HuH-7 (cell line): ENCODE measurements around the gene KIF25.
"Not testable (repeated sequence)": the region's sequence is repeated elsewhere in the genome, so short reads cannot be mapped to it uniquely, and the experiment has no call there.

Experiments
- DNase-seq: peaks from one replicate; pipeline ENCODE4 v3.0.0; 2011; ENCODE audit warnings: low spot score

Gene KIF25

DNA sequence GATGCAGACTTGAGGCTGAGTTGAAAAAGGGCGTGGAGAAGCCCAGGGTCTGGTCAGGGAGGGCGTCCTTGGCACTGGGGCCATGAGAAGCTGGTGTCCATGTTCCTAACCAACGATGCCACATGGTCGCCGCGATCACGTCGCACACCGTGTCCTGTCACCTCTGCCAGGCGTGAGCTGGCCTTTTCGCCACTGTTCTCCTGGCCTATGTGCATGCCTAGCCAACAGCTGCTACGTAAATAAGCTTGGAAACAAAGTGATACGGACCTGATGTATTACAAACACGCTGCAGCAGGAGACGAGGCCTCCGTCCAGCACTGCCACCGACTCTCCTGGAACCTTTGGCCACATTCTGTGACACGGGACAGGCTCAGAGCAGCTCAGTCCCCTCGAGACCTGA is 22.0 kb upstream of the KIF25 start:
- no peak for DNase-seq

- not testable (repeated sequence) for DNase-seq
These were observed 21.3 kb upstream of the KIF25 start for GRCh38 chr6:167976116-167976657.

DNA sequence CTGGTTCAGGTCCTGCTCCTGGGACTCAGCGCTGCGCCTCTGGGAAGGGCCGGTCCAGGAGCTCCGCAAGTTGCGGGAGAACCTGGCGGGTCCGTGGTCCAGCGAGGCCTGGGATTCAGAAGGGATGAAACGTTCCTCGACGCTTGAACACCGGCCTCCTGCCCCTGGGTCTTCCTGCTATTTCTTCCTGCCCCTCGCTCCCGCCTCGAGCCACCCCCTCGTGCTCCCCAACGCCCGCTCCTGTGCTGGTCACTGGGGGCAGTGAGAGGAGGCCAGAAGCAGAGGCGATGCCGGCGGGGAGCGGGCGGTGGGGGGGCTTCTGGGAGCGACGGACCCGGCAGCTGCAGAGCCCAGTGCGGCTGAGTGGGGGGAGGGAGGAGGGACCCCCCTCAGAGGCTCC is 20.8 kb upstream of the KIF25 start:
- DNase-seq, result no peak

GRCh38 chr6:167977717-167978467 is 19.6 kb upstream of the KIF25 start:
- DNase-seq, result peak; percentile 77

GRCh38 chr6:167978607-167979006 is 18.9 kb upstream of the KIF25 start:
- DNase-seq, result no peak

DNA sequence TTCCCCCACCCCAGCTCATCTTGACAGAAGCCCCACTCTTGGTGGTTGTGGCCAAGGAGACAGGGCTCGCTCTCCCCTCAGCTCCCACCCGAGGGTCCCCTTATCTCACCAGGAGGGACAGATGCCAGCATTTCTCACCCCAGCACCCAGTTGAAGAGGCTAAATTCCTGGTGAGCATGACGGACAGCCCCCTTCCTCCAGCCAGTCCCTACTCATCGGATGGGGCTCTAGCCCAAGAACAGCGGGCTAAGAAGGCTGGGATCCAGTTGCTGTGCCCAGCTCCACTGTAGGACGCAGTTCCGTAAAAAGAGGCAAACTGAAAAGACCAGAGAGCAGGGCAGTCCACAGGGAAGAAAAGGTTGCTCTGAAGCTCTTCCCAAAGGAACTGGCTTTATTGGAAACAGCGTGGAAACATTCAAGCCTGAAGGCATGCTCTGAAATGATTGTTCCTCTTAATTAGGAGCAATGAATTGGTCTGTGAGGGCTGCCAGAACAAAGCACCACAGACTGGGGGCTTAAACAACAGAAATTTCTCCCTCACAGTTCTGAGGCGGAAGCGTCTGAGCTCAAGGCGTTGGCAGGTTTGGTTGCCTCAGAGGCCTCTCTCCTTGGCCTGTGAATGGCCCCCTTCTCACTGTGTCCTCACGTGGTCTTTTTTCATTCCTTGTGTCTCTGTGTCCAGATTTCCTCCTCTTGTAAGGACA is 17.9 kb upstream of the KIF25 start:
- DNase-seq, result no peak

GRCh38 chr6:167980911-167981580 is 16.4 kb upstream of the KIF25 start:
- no peak for DNase-seq

GRCh38 chr6:167981916-167982462 is 15.5 kb upstream of the KIF25 start:
- DNase-seq, result no peak

DNA sequence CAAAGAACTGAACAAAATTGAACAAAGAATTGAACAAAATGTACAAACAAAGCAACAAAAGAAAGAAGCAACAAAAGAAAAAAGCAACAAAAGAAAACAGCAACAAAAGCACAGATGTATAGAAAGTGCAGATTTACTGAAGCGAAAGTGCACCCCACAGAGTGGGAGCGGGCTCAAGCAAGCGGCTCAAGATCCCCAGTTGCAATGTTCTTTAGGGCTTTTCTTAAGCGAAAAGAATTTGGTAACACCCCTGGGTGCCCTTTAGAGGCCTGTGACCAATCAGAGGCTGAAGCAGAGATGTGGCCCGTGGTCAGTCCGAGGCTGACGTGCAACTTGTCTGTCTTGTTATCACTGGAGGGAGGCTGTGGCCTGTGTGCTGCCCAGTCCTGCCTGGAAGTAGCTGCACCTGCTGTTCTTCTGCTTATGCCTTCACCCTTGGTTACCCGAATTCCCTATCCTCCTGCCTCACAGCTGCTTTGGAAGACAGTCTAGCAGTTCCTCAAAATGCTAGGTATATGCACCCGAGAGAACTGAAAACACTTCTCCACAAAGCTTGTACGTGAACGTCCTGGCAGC is 13.2 kb upstream of the KIF25 start:
- DNase-seq, result no peak

DNA sequence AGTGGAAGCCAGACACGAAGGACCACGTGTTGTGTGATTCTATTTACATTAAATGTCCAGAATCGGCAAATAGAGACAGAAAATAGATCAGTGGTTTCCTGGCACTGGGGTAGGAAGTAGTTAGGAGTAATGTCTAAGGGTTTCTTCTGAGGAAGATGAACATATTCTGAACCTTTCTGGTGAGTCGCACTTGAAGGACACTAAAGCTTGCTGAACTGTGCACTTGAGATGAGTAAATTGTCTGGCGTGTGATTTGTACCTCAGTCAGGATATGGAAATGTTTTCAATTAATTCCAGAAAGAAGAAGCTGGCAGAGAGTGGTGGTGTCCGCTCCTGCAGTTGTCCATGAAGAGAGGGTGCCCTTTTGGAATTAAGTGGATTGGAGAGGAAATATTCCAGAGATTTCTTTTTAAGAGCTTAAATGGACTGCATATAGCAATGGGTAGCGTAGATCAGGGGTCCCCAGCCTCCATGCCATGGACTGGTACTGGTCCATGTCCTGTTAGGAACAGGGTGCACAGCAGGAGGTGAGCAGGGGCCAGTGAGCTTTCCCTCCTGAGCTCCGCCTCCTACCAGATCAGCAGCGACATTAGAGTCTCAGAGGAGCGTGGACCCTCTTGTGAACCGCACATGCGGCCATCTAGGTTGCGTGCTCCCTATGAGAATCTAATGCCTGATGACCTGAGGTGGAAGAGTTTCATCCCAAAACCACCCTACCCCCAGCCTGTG is 12.4 kb upstream of the KIF25 start:
- no peak for DNase-seq

- DNase-seq, result no peak
These were observed 11.4 kb upstream of the KIF25 start for GRCh38 chr6:167985911-167986595.

- DNase-seq, result no peak
These were observed 9.9 kb upstream of the KIF25 start for GRCh38 chr6:167987396-167988153.

DNA sequence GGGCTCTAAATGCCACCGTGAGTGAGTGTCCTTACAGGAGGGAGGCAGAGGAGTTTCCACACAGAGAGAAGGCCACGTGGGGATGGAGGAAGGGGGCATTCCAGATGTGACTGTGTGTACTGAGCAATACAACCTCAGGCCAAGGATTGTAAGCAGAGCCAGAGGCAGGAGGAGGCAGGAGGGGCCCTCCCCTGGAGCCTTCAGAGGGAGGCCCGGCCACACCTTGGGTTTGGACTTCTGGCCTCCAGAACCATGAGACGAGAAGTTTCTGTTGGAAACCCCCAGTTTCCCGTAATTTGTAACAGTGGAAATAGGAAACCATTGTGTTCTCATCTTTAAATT is 9.3 kb upstream of the KIF25 start:
- DNase-seq, result no peak

GRCh38 chr6:167988945-167989841 is 8.3 kb upstream of the KIF25 start:
- no peak for DNase-seq

DNA sequence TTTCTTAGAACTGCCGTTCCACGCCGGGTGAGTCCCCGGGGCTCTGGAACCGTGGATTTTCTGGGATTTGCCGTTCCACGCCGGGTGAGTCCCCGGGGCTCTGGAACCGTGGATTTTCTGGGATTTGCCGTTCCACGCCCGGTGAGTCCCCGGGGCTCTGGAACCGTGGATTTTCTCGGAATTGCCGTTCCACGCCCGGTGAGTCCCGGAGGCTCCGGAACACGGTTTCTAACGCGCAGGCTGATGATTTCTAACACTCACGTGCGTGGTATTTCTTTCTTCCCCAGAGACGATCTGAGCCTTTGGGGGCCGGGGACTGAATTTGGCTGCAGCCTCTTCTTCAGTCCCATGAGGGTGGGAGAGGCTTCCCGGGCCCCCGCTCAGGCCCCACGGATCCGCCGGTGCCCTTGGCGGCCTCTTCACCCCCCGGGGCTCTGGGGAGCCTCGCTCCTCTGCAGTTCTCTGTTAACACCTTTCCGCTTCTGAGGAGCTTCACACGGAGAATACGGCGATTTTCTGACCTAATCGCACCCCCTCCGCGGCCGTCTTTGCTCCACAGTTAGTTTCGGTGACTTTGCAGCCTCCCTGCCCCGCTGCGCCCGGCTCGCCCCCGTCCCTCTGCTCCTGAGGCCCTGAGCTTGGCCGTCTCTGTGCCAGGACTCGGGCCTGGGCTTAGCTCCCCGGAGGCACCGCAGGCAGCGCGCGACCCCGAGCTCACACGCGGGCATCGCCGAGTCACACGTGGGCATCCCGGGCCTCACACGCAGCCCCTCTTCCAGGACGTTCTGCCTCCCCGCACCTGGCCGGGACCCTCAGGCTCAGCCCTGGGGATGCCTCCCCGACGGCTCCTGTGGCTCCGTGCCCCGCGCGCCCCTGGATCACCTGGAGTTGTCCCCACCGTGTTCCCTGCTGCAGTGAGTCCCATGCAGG is 7.2 kb upstream of the KIF25 start:
- no peak for DNase-seq

- no peak for DNase-seq
These were observed 4.3 kb upstream of the KIF25 start for GRCh38 chr6:167993169-167993568.

GRCh38 chr6:167993831-167994230 is 3.6 kb upstream of the KIF25 start:
- DNase-seq, result no peak

DNA sequence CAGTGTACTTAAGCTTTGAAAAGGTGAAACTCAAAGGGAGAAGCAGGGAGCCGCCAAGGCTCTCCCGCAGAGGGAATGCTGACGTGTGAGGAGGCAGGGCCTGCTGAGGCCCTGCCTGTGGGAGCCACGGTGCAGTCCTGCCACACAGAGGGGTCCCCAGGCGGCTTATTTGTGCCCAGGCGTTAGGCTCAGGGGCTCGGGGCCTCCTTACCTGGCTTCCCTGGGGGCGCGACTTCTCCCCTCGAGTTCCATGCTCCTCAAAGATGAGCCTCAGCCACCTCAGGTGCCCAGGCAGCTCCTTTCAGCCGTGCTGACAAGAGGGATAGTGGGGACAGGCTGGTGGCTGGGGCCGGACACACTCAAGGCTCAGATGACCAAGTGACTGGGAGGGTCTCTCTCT is 2.2 kb upstream of the KIF25 start:
- DNase-seq, result no peak
